GM12878 (cell line): ENCODE measurements around the gene PPIL6. TPM values are rescaled to one million over a fixed set of nuclear protein-coding genes. Genes with fewer than 3 reads are reported as not detected.
A peak's percentile ranks its signal among the peaks of the same experiment; 100 is the strongest.

Source experiments
- ATAC-seq: fragments of 200-7000 bp; cut with Tn5 transposase; 3 replicates; pipeline ENCODE4 v1.9.1; 2020; ENCODE audit warnings: mild to moderate bottlenecking, moderate library complexity
- BruUV-seq: library from RNA; stranded (reverse); fragments of 400-500 nt; replicated peaks from 2 replicates; lab custom pipeline; 2021; lab: Mats Ljungman, UMichigan
- CTCF ChIA-PET: fragments of 300-600 bp; sonication (Branson Sonifier 250); formaldehyde crosslinking; extraction: SDS; loops from one replicate; lab custom pipeline; 2021; ENCODE audit warnings: inconsistent platforms; lab: Yijun Ruan, JAX
- POLR2A ChIA-PET: fragments of 350-600 bp; formaldehyde crosslinking; extraction: SDS; loops from one replicate; lab custom pipeline; 2021; ENCODE audit warnings: inconsistent platforms; lab: Charles Lee
- RAD21 ChIA-PET: fragments of 300-600 bp; sonication (Branson Sonifier 250); formaldehyde crosslinking; loops from one replicate; lab custom pipeline; 2023; ENCODE audit warnings: antibody characterized with exemption; ENCODE audit not compliant: unreplicated experiment; lab: Charles Lee
- SMC1A ChIA-PET: fragments of 300-600 bp; sonication (Branson Sonifier 250); formaldehyde crosslinking; loops from one replicate; lab custom pipeline; 2023; ENCODE audit not compliant: unreplicated experiment, uncharacterized antibody; lab: Charles Lee
- DNase-seq: peaks from one replicate; pipeline ENCODE4 v3.0.0-alpha.2; 2011; ENCODE audit warnings: low read depth, low spot score
- FAIRE-seq: peaks from 3 replicates; lab custom pipeline; 2011; peaks lifted over from hg19 to GRCh38; lab: Jason Lieb, UNC
- H2AFZ ChIP-seq: 2 replicates; pipeline ENCODE4 v1.6.0; 2011; ENCODE audit warnings: low read depth, low read length, control low read depth; ENCODE audit not compliant: control insufficient read depth
- H3K27ac ChIP-seq: 2 replicates; pipeline ENCODE4 v1.5.1; 2011; ENCODE audit warnings: control low read depth; ENCODE audit not compliant: control insufficient read depth, insufficient read depth
- H3K27me3 ChIP-seq, 2 experiments: replicated peaks in 1 of 2; 2 replicates each; pipeline versions ENCODE4 v1.6.0 to v1.6.1; 2011; ENCODE audit warnings: low read length in 1 of 2; ENCODE audit not compliant: control insufficient read depth in 2 of 2, insufficient read depth in 2 of 2
- H3K36me3 ChIP-seq, 2 experiments: 2 replicates each; pipeline ENCODE4 v1.5.1; 2011; ENCODE audit warnings: low read length in 1 of 2; ENCODE audit not compliant: control insufficient read depth in 2 of 2, insufficient read depth in 2 of 2
- H3K4me1 ChIP-seq: 2 replicates; pipeline ENCODE4 v1.6.1; 2011; ENCODE audit warnings: mild to moderate bottlenecking, low read length, moderate library complexity, mixed read lengths; ENCODE audit not compliant: control insufficient read depth, insufficient read depth
- H3K4me2 ChIP-seq: 2 replicates; pipeline ENCODE4 v1.6.0; 2011; ENCODE audit warnings: control low read depth; ENCODE audit not compliant: control insufficient read depth, insufficient read depth
- H3K4me3 ChIP-seq: fragments of 200-600 bp; sonication (generic); 2 replicates; pipeline ENCODE4 v1.5.1; 2016
- H3K79me2 ChIP-seq: 2 replicates; pipeline ENCODE4 v1.6.0; 2011; ENCODE audit warnings: low read length; ENCODE audit not compliant: control insufficient read depth, insufficient read depth
- H3K9ac ChIP-seq: 2 replicates; pipeline ENCODE4 v1.8.0; 2011; ENCODE audit warnings: low read length, control low read depth, mixed read lengths; ENCODE audit not compliant: control insufficient read depth, insufficient read depth
- H3K9me3 ChIP-seq: replicated peaks from 3 replicates; pipeline ENCODE4 v1.5.1; 2011; ENCODE audit warnings: mild to moderate bottlenecking, low read length; ENCODE audit not compliant: control insufficient read depth, insufficient read depth
- H4K20me1 ChIP-seq: 2 replicates; pipeline ENCODE4 v1.6.0; 2011; ENCODE audit not compliant: control insufficient read depth, insufficient read depth
- BRCA1 ChIP-seq: IDR thresholded peaks from 2 replicates; pipeline ENCODE4 v1.6.1; 2011; ENCODE audit warnings: low read depth, low read length, improper control_type of control experiment
- HDGF ChIP-seq: fragments of 450-650 bp; IDR thresholded peaks from 2 replicates; pipeline ENCODE4 v1.6.1; 2016; ENCODE audit warnings: antibody characterized with exemption
- POLR2A ChIP-seq: IDR thresholded peaks from 2 replicates; pipeline ENCODE4 v1.6.1; 2011; ENCODE audit warnings: low read depth, mild to moderate bottlenecking, low read length
- WGBS: methylation state at CpG from one replicate; pipeline ENCODE4 v1.1.6; 2016; ENCODE audit warnings: low lambda C conversion rate; ENCODE audit not compliant: insufficient replicate concordance, insufficient coverage; ENCODE audit errors: missing lambda C conversion rate; 5-methylcytosine and 5-hydroxymethylcytosine counted together
- in situ Hi-C: fragments of 300-500 bp; cut with MboI; formaldehyde crosslinking; loops from 9 replicates; pipeline ENCODE4 v1.14.3; 2018; ENCODE audit warnings: mixed read lengths
- intact Hi-C: fragments of 100-400 bp; cut with micrococcal nuclease; formaldehyde crosslinking; loops from one replicate; pipeline ENCODE4 v1.14.2; 2022; ENCODE audit not compliant: unreplicated experiment
- polyA plus RNA-seq, 11 experiments: library from polyadenylated mRNA; depleted of rRNA in 4 of 11; unstranded in 6 of 11; stranded (reverse) in 5 of 11; fragments of >200 nt; fragmentation: Nextera tagmentation in 4 of 11; fragmentation: Illumina TruSeq in 1 of 11; extraction: Ambion mirVana in 4 of 11; extraction: Trizol in 1 of 11; gene quantifications; 1 replicate in 1 of 11; 2 replicates in 10 of 11; pipeline versions ENCODE4 v1.2.1 to v1.2.3, GENCODE V29; 2011 to 2016; ENCODE audit warnings: inconsistent platforms in 2 of 11, missing spikeins in 2 of 11, low read depth in 1 of 11
- total RNA-seq, 4 experiments: library from RNA; depleted of rRNA in 3 of 4; stranded (reverse); fragments of >200 nt in 3 of 4; fragmentation: Illumina TruSeq in 1 of 4; extraction: Trizol in 1 of 4; gene quantifications; 2 replicates each; pipeline versions ENCODE4 v1.2.1 to v1.2.3, GENCODE V29; 2013 to 2021
- TF ChIP-seq, protein P1 (sequence below), 3 experiments: IDR thresholded peaks in 2 of 3; conservative IDR thresholded peaks in 1 of 3; 2 replicates each; pipeline ENCODE4 v1.5.1; 2011; ENCODE audit warnings: low read depth in 3 of 3, low read length in 3 of 3, mild to moderate bottlenecking in 3 of 3, control low read depth in 2 of 3, moderate library complexity in 2 of 3, inconsistent platforms in 1 of 3, mixed read lengths in 1 of 3; ENCODE audit not compliant: control insufficient read depth in 2 of 3, insufficient read depth in 1 of 3; ENCODE audit errors: extremely low read depth in 1 of 3

PPIL6 gene
- total and polyA plus RNA-seq, 10 of the 15 experiments (the other 5 are each of a cell fraction or from before 2014, with no cell fraction given), result 0.01 to 0.26 (median 0.12) TPM; not detected in 5

DNA sequence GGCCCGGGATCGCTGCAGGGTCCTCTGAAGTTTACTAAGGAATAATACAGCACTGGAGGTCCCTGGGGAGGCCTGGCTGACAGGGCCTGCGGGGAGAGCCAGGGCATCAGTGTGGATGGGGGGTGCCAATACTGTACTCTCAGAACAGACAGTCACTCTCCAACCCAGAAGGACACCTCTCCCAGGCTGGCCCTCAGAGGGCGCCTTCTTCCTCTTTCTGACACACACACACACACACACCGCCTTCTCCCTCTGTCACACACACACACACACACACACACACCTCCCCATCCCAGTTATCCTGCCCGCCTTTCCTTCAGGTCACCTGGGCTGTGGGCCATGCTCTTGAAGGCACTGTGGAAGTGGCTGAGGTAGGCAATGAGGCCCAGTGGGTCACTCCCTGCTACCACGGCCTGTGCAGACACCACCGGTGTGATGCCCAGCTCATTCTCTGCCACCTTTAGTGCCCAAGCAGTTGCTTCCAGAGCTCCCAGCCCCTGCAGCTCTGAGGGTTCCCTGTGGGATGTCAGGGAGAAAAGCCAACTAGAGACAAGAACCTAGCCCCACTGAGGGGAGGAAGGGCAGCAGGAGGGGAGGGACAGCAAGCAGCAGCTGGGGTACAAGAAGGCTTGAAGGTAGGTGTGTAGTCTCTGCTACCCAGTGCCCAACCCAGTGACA is 7.6 kb upstream of the PPIL6 start:
- WGBS, result 68% methylated on average over 8 of the region's 8 CpGs
- BruUV-seq, result no TSS peak
- intact Hi-C loops (no loop called here), in situ Hi-C loops (no loop called here)
- Histone ChIP-seq H3K4me3 (no peak overlapping the region), H3K4me2 (no peak overlapping the region), H3K4me1 (peaks cover 9% of the 10 kb centered on the region; the same call in 1 of the 2 replicates), H3K36me3 (peaks cover 14 to 27% of the 10 kb centered on the region in 2 experiments), H3K9ac (no peak overlapping the region), H3K9me3 (no peaks in the 10 kb centered on the region), H3K79me2 (peaks cover 2% of the 10 kb centered on the region), H3K27ac (no peak overlapping the region), H2AFZ (no peak overlapping the region), H4K20me1 (no peaks in the 10 kb centered on the region), H3K27me3 (no peaks in the 10 kb centered on the region)
- ChIA-PET RAD21 (interaction anchor here (1.2 to 1.5 kb wide), 2 partner anchors 59 to 65 kb away, joined by 3 read pairs; no protein-coding TSS in a partner anchor), CTCF (interaction anchor here (2.6 kb wide), 1 partner anchor 32 kb away, joined by 10 read pairs; no protein-coding TSS in a partner anchor), POLR2A (no interaction called here), SMC1A (interaction anchor here (1.0 to 1.2 kb wide), 2 partner anchors 21 to 43 kb away, joined by 3 read pairs; no protein-coding TSS in a partner anchor)
- DNase-seq (no peak), FAIRE-seq (no peak), ATAC-seq (peak; percentile 47)
- TF ChIP-seq POLR2A, result peak; percentile 60
- TF ChIP-seq, protein P1, sequence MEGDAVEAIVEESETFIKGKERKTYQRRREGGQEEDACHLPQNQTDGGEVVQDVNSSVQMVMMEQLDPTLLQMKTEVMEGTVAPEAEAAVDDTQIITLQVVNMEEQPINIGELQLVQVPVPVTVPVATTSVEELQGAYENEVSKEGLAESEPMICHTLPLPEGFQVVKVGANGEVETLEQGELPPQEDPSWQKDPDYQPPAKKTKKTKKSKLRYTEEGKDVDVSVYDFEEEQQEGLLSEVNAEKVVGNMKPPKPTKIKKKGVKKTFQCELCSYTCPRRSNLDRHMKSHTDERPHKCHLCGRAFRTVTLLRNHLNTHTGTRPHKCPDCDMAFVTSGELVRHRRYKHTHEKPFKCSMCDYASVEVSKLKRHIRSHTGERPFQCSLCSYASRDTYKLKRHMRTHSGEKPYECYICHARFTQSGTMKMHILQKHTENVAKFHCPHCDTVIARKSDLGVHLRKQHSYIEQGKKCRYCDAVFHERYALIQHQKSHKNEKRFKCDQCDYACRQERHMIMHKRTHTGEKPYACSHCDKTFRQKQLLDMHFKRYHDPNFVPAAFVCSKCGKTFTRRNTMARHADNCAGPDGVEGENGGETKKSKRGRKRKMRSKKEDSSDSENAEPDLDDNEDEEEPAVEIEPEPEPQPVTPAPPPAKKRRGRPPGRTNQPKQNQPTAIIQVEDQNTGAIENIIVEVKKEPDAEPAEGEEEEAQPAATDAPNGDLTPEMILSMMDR (IDR thresholded peaks at IDR 0.05 in 2 of 3, conservative IDR thresholded peaks at IDR 0.05 in 1 of 3; ENCODE audit: control insufficient read depth in 2 of 3, extremely low read depth in 1 of 3, insufficient read depth in 1 of 3, low read depth in 3 of 3, low read length in 3 of 3), result peak in 2 of 3 experiments; percentile 10 to 18; a peak in 1 of 6 replicates
- TF ChIP-seq BRCA1, result no peak
- TF ChIP-seq HDGF, result peak; percentile 47; the same call in 1 of the 2 replicates
